AG09319 (cell line): ENCODE results near the gene SLC12A5.
"Not testable (repeated sequence)": the region's sequence is repeated elsewhere in the genome, so short reads cannot be mapped to it uniquely, and the experiment has no call there.

Experiments used
- DNase-seq: peaks from one replicate; pipeline ENCODE4 v3.0.0-alpha.2; 2010; ENCODE audit warnings: low read depth; ENCODE audit errors: extremely low read depth
- CTCF ChIP-seq: IDR thresholded peaks from 2 replicates; pipeline ENCODE4 v1.5.1; 2011; ENCODE audit warnings: low read depth, mild to moderate bottlenecking, inconsistent platforms, low read length, moderate library complexity

SLC12A5 gene

GRCh38 chr20:46028772-46029371 lies at the start of gene SLC12A5:
TSS of gene SLC12A5 (plus strand) at chr20:46029215. CDS start at chr20:46029345, 130 bp downstream.
- no peak for DNase-seq
- TF ChIP-seq CTCF: no peak

GRCh38 chr20:45981261-45981660 lies 47.8 kb upstream of the SLC12A5 start:
- TF ChIP-seq CTCF: no peak
- no peak for DNase-seq

GRCh38 chr20:45983279-45983743 lies 45.7 kb upstream of the SLC12A5 start:
- DNase-seq: no peak
- TF ChIP-seq CTCF: no peak

- peak; percentile 2 for TF ChIP-seq CTCF
- DNase-seq: no peak
These were observed 43.4 kb upstream of the SLC12A5 start for GRCh38 chr20:45985573-45985972.

GRCh38 chr20:45987108-45987780 lies 41.8 kb upstream of the SLC12A5 start:
- peak; percentile 90 for TF ChIP-seq CTCF
- DNase-seq: no peak

GRCh38 chr20:45988830-45989229 lies 40.2 kb upstream of the SLC12A5 start:
- DNase-seq: not testable (repeated sequence)

- no peak for DNase-seq
- TF ChIP-seq CTCF: no peak
These were observed 37.4 kb upstream of the SLC12A5 start for GRCh38 chr20:45991616-45992015.
